CD1c-positive myeloid dendritic cell (primary cell): Measurements from ENCODE around the gene EIF5A2.

Experiments
- DNase-seq: peaks from one replicate; pipeline ENCODE4 v3.0.0-alpha.2; 2016; ENCODE audit errors: extremely low spot score

The EIF5A2 gene

GRCh38 chr3:170852324-170852723 is 56.1 kb downstream of the EIF5A2 start:
- DNase-seq = no peak

- no peak for DNase-seq
Measured at GRCh38 chr3:170848292-170848917, 60.0 kb downstream of the EIF5A2 start.

GRCh38 chr3:170844377-170844776 is 64.1 kb downstream of the EIF5A2 start:
- DNase-seq = no peak

- no peak for DNase-seq
Measured at GRCh38 chr3:170840291-170840859, 68.1 kb downstream of the EIF5A2 start.

DNA sequence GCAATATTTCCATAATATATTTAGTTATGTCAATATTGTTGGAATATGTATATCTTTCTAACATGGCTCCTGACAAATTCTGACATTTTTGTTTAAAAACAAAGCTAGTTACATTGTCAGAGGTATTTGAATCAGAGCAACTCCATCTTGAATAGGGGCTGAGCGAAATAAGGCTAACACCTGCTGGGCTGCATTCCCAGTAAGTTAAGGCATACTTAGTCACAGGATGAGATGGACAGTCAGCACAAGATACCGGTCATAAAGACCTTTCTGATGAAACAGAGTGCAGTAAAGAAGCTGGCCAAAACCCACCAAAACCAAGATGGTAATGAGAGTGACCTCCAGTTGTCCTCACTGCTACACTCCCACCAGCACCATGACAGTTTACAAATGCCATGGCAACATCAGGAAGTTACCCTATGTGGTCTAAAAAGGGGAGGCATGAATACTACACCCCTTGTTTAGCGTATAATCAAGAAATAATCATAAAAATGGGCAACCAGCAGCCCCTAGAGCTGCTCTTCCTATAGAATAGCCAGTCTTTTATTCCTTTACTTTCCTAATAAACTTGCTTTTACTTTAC is 68.8 kb downstream of the EIF5A2 start:
- DNase-seq = no peak
